Panc1 (cell line): ENCODE results near the gene INPP4B. TPM values are rescaled to one million over a fixed set of nuclear protein-coding genes. Genes with fewer than 3 reads are reported as not detected.

Source experiments
- ATAC-seq: fragments of 200-7000 bp; cut with Tn5 transposase; 2 replicates; pipeline ENCODE4 v1.9.1; 2020; ENCODE audit warnings: mild to moderate bottlenecking, moderate library complexity
- BruUV-seq: library from RNA; stranded (reverse); fragments of 400-500 nt; replicated peaks from 2 replicates; lab custom pipeline; 2021; lab: Mats Ljungman, UMichigan
- CTCF ChIA-PET: fragments of 300-600 bp; sonication (Branson Sonifier 250); formaldehyde crosslinking; loops from one replicate; lab custom pipeline; 2022; ENCODE audit warnings: antibody characterized with exemption; lab: Charles Lee
- POLR2A ChIA-PET: fragments of 300-600 bp; sonication (Branson Sonifier 250); formaldehyde crosslinking; loops from one replicate; lab custom pipeline; 2022; ENCODE audit warnings: antibody characterized with exemption; lab: Charles Lee
- DNase-seq: peaks from one replicate; pipeline ENCODE4 v3.0.0-alpha.2; 2010; ENCODE audit warnings: low read depth, low spot score
- H3K27ac ChIP-seq: 2 replicates; pipeline ENCODE4 v1.5.1; 2011; ENCODE audit warnings: mild to moderate bottlenecking, low read length, inconsistent platforms
- H3K27me3 ChIP-seq: fragments of 200-500 bp; sonication (Bioruptor generic); 2 replicates; pipeline ENCODE4 v1.6.0; 2014; ENCODE audit warnings: low read length, inconsistent platforms; ENCODE audit not compliant: control insufficient read depth, insufficient read depth
- H3K36me3 ChIP-seq: fragments of 200-500 bp; sonication (Bioruptor generic); 2 replicates; pipeline ENCODE4 v1.5.1; 2014; ENCODE audit warnings: inconsistent platforms, mild to moderate bottlenecking, low read length, moderate library complexity; ENCODE audit not compliant: control insufficient read depth, insufficient read depth
- H3K4me1 ChIP-seq: 2 replicates; pipeline ENCODE4 v1.5.1; 2011; ENCODE audit warnings: inconsistent platforms, mild to moderate bottlenecking, low read length, moderate library complexity; ENCODE audit not compliant: control insufficient read depth, insufficient read depth
- H3K4me3 ChIP-seq, 2 experiments: 2 replicates each; pipeline ENCODE4 v1.5.1; 2011 to 2012; ENCODE audit warnings: low read depth in 2 of 2, low read length in 2 of 2, mild to moderate bottlenecking in 2 of 2, inconsistent platforms in 1 of 2, moderate library complexity in 1 of 2
- H3K9me3 ChIP-seq: fragments of 200-500 bp; sonication (Bioruptor generic); 2 replicates; pipeline ENCODE4 v1.5.1; 2014; ENCODE audit warnings: low read depth, mild to moderate bottlenecking, inconsistent platforms, low read length, moderate library complexity; ENCODE audit not compliant: control insufficient read depth, insufficient read depth
- CTCF ChIP-seq: fragments of 450-650 bp; IDR thresholded peaks from 2 replicates; pipeline ENCODE4 v1.5.1; 2017; ENCODE audit warnings: mild to moderate bottlenecking
- POLR2AphosphoS5 ChIP-seq: IDR thresholded peaks from 2 replicates; pipeline ENCODE4 v1.6.1; 2012; ENCODE audit warnings: mild to moderate bottlenecking, low read depth, low read length, moderate library complexity
- REST ChIP-seq, 2 experiments: IDR thresholded peaks; 2 replicates each; pipeline ENCODE4 v1.6.1; 2011 to 2012; ENCODE audit warnings: low read depth in 2 of 2, control low read depth in 1 of 2, low read length in 1 of 2, mild to moderate bottlenecking in 1 of 2, moderate library complexity in 1 of 2; ENCODE audit not compliant: insufficient read depth in 1 of 2
- SIN3A ChIP-seq: IDR thresholded peaks from 2 replicates; pipeline ENCODE4 v1.6.1; 2012; ENCODE audit warnings: low read depth, mild to moderate bottlenecking, low read length, moderate library complexity, borderline replicate concordance; ENCODE audit not compliant: insufficient read depth
- TCF7L2 ChIP-seq: IDR thresholded peaks from 2 replicates; pipeline ENCODE4 v1.6.1; 2011; ENCODE audit warnings: mild to moderate bottlenecking, low read depth, low read length, inconsistent platforms
- in situ Hi-C: cut with HindIII; loops from 2 replicates; pipeline ENCODE4 v1.10.0; 2016; ENCODE audit warnings: low sequenced_read_pairs, low pct_unique_long_range_greater_than_20kb
- intact Hi-C: fragments of 100-400 bp; cut with micrococcal nuclease; formaldehyde crosslinking; loops from one replicate; pipeline ENCODE4 v1.10.0; 2022; ENCODE audit not compliant: unreplicated experiment
- total RNA-seq: library from RNA; stranded (reverse); gene quantifications from one replicate; pipeline ENCODE4 v1.2.1, GENCODE V29; 2021; ENCODE audit not compliant: unreplicated experiment

Gene INPP4B
- total RNA-seq, 1 experiment from 2014 or later = 4.5 TPM

- intact Hi-C loops (no loop called here), in situ Hi-C loops (no loop called here)
- POLR2A ChIA-PET = no interaction called here
- H3K27me3 ChIP-seq = no peaks in the 10 kb centered on the region
- H3K36me3 ChIP-seq = no peaks in the 10 kb centered on the region
- ATAC-seq (no peak), DNase-seq (no peak)
- no peaks in the 10 kb centered on the region for H3K4me1 ChIP-seq
- no peaks in the 10 kb centered on the region for H3K9me3 ChIP-seq
- no peak overlapping the region for H3K4me3 ChIP-seq
- BruUV-seq = no TSS peak
- TF ChIP-seq TCF7L2 (no peak), REST (IDR thresholded peaks at IDR 0.05; ENCODE audit: insufficient read depth in 1 of 2, low read depth in 2 of 2, low read length in 1 of 2) (no peak), CTCF (no peak), SIN3A (no peak), POLR2AphosphoS5 (no peak)
- CTCF ChIA-PET = no interaction called here
- no peak overlapping the region for H3K27ac ChIP-seq
Observed at GRCh38 chr4:142465526-142465925, 380.6 kb downstream of the INPP4B start.

GRCh38 chr4:142463206-142463605 is 382.9 kb downstream of the INPP4B start:
- CTCF ChIA-PET = no interaction called here
- POLR2A ChIA-PET = no interaction called here
- no peaks in the 10 kb centered on the region for H3K36me3 ChIP-seq
- no peaks in the 10 kb centered on the region for H3K4me1 ChIP-seq
- no peak overlapping the region for H3K4me3 ChIP-seq
- BruUV-seq = no TSS peak
- TF ChIP-seq SIN3A (no peak), POLR2AphosphoS5 (no peak)
- H3K9me3 ChIP-seq = no peaks in the 10 kb centered on the region
- ATAC-seq (no peak), DNase-seq (no peak)
- in situ Hi-C loops = no loop called here
- intact Hi-C loops = no loop called here
- no peak overlapping the region for H3K27ac ChIP-seq
- H3K27me3 ChIP-seq = no peaks in the 10 kb centered on the region

- in situ Hi-C loops (no loop called here), intact Hi-C loops (no loop called here)
- no peak for TF ChIP-seq TCF7L2
- TF ChIP-seq REST (IDR thresholded peaks at IDR 0.05; ENCODE audit: insufficient read depth in 1 of 2, low read depth in 2 of 2, low read length in 1 of 2) = no peak
- TF ChIP-seq CTCF = no peak
- TF ChIP-seq SIN3A = no peak
- TF ChIP-seq POLR2AphosphoS5 = no peak
- Histone ChIP-seq H3K36me3 (no peaks in the 10 kb centered on the region), H3K27ac (no peak overlapping the region), H3K4me3 (no peak overlapping the region), H3K4me1 (no peaks in the 10 kb centered on the region), H3K27me3 (no peaks in the 10 kb centered on the region), H3K9me3 (no peaks in the 10 kb centered on the region)
- ATAC-seq (no peak), DNase-seq (no peak)
- ChIA-PET POLR2A (no interaction called here), CTCF (no interaction called here)
- BruUV-seq = no TSS peak
Observed at GRCh38 chr4:142452161-142452855, 393.8 kb downstream of the INPP4B start.
